Activated T-cell treated with anti-CD3 and anti-CD28 coated beads for 4 hours (primary cell): ENCODE data around the gene LHFPL6.

Experiments
- DNase-seq: peaks from one replicate; pipeline ENCODE4 v3.0.0-alpha.2; 2020

LHFPL6 gene

DNA sequence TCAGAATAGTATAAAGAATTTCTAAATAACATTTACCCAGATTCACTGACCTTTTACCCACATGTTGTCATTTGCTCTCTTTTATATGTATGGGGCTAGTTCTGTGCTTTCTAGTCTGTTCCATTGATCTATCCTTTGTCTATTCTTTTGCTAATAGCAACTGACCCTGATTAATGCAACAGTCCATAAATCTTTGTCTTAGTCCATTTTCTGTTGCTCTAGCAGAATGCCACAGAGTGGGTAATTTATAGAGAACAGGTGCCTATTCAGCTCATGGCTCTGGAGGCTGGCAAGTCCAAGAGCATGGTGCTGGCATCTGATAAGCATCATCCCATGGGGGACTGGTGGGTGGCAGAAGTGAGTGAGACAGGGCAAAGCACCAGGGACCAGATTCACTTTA lies 52.1 kb downstream of the LHFPL6 start:
- no peak for DNase-seq

DNA sequence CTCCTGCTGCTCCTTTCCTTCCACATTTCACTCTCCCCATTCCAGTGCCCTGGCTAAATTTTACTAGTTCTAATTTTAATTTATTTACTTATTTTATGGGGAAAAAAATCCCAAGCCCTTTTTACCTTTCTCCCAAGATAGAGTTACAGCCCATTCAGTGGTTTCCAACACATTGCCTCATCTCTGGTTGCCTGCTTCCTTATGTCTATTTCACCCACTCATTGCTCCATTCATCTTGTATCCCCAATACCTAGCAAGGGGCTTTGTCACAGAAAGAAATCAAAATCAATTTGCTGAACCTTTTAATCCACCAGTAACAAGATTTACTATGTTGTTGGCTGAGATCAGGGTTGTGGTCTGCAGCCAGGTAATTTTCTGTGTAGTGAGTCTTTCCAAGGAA lies 55.9 kb downstream of the LHFPL6 start:
- DNase-seq: no peak

- no peak for DNase-seq
Measured at GRCh38 chr13:39542361-39542760, 60.6 kb downstream of the LHFPL6 start.

DNA sequence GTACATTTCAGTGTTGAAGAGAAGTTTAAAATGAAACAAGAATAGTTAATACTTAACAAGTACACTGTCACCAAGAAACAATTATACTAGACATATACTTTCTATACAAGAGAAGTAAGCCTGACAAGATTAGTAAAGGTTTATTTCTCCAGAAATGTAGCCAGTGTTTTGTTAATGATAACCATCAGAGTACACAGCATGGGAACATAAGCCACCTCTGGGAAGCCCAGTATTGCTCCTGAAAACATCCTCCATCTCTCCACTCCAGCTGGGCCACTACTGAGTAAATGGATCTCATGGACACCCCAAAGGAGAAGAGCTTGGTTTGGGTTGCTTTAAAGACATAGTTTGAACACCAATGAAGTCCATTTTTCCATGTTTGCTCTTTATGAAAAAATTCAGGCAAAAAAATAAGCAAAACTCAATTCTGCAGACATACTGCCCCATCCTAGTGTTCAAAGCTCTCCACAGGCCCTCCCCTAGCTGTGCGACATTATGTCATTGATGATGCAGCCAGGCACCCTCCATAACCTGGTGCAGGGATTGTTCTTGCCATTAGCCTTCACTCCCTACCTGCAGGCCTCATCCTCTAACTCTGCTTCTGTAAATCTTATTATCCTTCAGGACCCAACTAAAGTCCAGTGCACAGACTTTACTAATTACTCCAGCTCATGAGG lies 61.9 kb downstream of the LHFPL6 start:
- no peak for DNase-seq

DNA sequence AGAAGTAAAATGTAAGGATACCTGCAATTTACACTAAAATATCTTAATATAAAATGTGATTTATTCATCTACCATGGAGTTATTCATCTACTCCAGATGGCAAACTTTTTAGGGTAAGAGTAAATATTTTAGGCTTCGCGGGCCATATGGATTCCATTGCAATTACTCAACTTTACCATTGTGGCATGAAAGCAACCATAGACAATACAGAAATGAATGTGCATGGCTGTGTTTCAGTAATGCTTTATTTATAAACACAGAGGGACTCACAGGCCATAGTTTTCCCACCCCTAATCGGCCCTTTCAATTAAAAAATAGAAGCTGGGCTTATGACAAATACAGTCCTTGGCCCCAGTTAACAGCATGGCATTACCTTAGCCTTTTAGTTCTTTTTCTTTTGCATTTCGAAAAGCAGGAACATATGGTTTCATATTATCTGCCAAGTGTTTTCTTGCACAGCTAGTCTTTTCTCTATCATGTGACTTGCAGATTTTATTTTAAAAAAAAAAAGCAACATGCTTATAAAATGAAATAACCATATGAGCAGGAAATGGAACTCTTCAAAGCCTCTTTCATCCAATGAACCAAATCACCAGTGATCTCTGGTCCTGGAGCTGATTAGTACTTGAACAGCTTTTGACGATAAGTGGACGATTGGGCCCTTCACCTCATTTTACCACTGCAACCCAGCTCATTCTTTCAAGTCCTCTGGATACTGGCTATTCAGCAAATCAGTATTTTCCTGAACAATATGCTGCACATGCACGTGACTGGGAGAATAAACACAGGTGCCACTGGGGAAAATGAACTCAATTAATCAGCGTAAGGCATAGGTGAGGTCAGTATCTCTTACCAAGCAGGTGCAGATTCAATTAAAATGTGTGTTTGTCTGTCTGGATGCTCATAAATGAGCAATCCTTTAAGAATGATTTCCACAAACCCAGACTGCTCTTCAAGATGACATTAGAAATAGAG lies 63.9 kb downstream of the LHFPL6 start:
- no peak for DNase-seq

GRCh38 chr13:39536906-39537305 lies 66.1 kb downstream of the LHFPL6 start:
- no peak for DNase-seq

- no peak for DNase-seq
Measured at GRCh38 chr13:39536274-39536673, 66.7 kb downstream of the LHFPL6 start.

DNA sequence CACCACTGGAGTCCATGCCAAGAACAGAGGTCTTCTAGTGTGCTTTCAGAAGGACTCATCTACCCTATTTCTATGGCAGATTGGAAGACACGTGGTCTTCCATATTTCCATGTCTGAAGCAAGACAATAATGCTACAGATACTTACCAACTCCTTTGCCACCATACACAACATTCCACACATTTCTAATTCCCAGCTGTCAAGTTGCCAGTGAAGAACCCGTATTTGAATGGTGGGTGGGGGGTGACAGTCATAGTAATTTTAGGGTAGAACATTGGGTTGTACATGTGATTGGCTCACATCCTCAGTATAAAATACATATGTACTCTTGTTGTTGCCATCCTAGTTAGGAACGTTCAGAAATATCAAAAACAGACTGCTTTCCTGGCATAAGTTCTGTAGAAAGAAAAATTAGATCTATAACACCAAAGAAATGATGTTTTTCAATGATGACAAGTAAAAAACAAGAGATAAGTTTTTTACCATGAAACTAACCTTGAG lies 69.3 kb downstream of the LHFPL6 start:
- no peak for DNase-seq

DNA sequence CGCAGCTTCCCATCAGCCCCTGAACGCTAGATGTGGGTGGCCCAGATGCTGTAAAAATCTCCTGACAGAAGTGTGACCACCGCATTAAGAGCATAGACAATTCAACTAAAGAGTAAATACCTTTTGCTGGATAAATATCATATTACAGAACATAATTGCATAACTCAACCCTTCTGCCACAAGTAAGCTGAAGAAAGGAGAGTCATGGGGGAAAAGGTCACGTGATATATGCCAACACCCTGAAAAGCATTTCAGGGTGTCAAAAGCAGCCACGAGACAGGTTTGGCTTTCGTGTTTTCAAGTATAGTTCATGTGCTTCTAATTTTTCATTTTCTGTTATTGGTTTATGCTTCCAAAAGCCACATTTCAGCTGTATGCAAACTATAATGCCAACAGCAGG lies 71.3 kb downstream of the LHFPL6 start:
- no peak for DNase-seq

DNA sequence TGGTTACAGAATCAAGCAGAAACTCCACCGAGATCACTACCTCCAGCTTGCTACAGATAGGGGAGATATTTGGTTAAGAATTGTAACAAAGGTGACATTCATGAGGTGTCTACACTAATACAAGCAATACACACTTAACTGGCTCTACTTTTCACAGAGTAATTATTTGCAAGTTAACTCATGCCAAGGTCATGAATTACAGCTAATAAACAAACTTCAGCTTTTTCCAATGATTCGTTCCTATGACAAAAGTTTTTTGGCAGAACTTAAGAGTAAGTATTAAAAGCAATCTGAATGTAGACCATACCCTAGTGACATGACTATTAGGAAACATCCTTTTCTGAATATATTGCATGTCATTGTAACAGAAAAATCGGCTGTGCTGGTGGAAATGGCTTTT lies 72.1 kb downstream of the LHFPL6 start:
- no peak for DNase-seq

DNA sequence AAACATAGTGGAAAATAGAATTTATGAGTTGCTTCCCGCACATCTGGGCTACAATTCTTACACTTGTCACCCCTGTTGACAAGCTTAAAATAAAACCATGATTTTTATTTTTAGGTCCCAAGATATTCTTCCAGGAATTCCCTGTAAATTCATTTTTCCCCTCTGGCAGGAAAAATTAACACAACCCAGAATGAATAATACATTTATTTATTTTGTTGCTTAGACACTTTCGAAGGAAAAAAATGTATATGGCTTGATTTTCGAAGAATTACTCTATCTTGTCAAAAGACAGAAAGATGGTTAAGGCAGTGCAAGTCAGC lies 74.4 kb downstream of the LHFPL6 start:
- no peak for DNase-seq

GRCh38 chr13:39527961-39528660 lies 74.9 kb downstream of the LHFPL6 start:
- DNase-seq: no peak

GRCh38 chr13:39527301-39527700 lies 75.7 kb downstream of the LHFPL6 start:
- no peak for DNase-seq

DNA sequence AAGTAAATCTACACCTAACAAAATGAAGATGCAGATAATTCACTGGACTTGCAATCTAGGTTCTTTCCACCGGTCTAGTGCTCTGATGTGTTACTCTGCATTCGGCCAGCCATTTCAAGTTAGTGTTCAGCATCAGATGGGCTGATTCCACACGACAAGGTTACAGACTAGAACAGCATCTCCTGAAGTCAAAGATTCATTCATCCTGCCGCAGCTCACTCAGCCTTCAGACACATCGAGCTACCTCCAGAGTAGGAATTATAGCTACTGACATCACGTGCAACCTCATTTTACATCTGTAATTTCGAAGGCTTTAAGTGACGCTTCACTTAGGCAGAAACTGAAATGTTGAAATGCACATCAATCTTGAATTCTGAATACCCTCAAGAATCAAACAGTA lies 76.5 kb downstream of the LHFPL6 start:
- no peak for DNase-seq

DNA sequence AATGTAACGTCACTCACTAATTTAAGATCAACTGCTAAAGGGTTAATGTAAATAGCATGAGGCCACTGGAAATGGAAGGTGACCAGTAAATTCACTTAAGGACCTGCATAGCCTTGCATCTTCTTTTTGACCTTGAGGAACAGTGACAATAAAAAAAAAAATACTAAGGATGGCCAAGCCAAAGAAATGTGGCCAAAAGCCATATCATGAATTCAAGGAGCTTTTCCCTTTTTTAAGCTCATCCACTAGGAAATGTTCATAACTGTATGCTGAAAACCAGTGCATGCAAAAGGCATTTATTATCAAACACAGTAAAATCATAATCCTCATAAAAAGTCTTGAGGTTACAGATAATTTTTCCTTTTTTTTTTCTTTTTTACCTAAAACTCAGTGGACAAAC lies 77.5 kb downstream of the LHFPL6 start:
- no peak for DNase-seq

DNA sequence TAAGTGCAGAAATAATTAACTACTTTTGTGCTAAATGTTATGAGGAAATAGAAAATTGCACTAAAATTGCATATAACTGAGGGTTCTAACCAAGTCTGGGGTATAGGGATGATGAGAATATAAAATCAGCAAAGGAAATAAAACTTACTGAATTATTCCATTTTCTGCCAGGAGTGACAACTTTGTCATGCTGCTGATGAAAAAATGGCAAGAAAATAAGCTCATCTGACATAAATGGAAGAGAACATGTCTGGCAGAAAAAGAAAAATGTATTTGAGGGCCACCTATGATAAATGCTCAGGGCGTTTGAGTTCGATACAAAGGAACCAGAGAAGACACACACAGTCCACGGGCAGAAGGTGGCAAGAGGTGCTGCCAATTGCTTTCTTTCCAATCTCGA lies 78.2 kb downstream of the LHFPL6 start:
- DNase-seq: no peak

DNA sequence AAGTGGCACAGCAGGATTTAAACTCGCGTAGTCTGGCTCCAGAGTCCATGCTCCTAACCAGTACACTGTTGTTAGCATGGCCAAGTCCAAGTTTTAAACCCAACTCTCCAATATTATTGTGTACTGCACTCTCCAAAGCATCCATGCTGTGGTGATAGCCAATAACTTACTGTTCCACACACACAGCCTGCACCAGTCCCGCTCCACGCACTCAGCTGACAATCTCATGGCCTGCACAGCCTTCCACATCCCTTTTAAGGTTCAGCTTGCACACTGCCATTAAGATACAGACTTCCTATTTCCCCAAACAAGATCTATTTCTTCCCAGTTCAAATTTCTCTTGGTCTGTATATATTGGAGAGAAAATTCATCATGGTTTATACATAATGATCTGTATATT lies 80.7 kb downstream of the LHFPL6 start:
- DNase-seq: no peak

DNA sequence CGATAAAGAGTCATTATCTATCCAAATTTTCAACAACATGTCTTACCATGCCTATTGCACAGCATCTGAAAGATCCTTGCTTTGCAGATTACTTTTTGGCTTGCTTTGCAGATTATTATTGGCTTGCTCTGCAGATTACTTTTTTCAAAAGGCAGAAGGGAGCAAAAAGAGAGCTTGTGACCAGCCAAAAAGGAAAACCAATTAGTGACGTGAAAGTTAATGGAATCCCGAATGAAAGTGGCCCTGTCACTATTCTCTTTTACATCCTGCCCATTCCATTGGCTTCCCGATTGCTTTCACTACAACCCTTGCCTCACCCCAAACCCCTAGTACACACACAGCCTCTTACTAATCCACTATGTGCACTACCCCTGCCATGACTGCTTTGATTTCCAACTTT lies 81.3 kb downstream of the LHFPL6 start:
- DNase-seq: no peak

DNA sequence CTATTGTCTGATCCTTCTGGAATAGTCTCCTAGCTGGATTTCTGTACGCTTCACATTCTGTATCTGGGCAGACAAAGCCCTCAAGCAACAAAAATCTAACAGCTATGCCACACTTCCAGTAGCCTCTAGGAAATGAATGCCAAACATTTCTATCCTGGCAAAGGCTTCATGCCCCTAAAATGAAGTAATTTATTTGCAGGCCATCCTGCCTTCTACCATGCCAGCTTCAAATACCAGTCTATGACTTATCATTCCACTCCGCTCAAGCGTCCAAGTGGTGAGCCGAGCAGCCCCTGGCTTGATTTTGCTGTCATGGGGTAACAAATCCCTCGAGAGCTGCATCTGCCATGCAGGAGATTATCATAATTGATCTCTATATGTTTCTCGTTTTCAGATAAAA lies 86.9 kb downstream of the LHFPL6 start:
- DNase-seq: no peak

GRCh38 chr13:39515224-39515714 lies 87.7 kb downstream of the LHFPL6 start:
- DNase-seq: no peak

DNA sequence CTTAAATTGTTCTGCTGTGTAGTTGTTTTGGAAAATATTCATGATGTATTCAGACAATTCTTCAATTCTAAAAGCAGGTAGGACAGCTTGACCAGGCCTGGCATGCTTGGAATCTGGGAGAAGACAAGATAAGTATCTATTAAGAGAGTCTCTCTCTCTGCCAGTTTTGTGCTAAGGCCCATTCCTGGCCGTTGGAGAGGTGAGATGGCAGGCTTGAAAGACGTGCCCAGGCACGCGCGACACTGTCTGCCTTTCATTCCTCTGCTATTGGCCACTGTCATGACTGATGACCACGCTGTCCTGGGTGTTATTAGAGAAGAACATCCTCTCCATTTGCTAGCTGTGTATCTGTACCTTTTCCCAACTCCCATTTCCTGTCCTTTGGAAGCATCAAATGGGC lies 90.3 kb downstream of the LHFPL6 start:
- no peak for DNase-seq

GRCh38 chr13:39510316-39510695 lies 92.7 kb downstream of the LHFPL6 start:
- DNase-seq: no peak

DNA sequence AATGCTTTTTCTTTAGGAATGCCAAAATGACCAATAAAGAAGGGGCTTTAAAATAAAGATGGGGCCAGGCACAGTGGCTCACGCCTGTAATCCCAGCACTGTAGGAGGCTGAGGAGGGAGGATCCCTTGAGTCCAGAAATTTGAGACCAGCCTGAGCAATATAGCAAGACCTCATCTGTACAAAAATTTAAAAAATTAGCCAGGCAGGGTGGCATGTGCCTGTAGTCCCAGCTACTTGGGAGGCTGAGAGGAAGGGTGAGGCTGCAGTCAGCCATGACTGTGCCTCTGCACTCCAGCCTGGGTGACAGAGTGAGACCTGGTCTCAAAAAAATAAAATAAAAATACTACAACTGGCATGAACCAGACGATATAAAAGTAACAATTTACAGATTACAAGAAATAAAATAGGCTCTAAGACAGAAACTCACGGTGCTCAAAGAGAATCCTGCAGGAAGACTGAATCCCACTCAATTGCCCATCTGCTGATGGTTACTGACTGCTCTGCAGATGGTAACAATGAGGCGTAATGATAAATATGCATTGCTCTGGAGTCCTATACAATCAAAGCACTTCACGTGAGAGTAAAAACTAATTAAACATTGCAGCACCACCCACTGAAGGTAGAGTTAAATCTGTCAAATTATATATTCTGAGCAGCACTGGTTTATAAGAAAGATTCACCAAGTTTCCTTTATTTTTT lies 93.2 kb downstream of the LHFPL6 start:
- DNase-seq: no peak
